ENCODE data around the gene MAP3K5. TPM values are rescaled to one million over a fixed set of nuclear protein-coding genes. Genes with fewer than 3 reads are reported as not detected.

Gene MAP3K5
- total RNA-seq, 1 donor from 2014 or later, result 24.4 TPM

DNA sequence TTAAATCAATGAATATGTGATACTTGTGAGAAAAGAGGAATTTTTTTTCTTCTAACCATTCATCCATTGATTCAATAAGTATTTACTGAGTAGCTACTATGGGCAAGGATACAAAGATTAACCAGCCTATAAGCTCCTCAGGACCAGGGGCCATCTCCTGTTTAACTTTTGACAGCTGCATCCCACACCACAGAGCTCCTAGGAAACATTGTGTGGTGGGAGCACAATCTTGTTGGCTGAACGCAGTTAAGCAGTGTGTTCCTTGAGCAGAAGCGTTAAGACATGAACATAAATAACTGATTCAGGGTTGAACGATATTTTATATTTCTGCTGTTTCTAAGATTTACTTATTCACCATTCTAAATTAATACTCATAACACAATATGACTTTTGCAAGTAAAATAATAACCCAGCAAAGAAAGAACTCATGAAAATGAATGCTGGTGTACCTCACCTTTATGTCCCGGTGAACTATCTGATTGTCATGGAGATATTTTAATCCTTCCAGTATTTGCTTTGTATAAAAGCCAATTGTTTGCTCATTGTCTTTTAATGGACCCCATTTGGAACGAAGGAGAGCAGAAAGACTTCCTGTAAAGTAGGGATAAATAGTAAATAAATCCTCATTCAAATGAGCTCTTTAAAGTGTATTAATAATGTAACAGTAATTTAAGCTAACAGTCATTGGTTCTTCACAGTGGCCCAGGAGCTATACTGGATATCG is 179.4 kb downstream of the MAP3K5 start:
- ChIA-PET CTCF (interaction anchor here (0.8 to 3.6 kb wide), 4 partner anchors 31 to 180 kb away, joined by 3 to 14 read pairs (median 3); partner anchors contain the start of gene MAP3K5), POLR2A (no interaction called here)
- H3K9me3 Mint-ChIP-seq, result no peaks in the 10 kb centered on the region

DNA sequence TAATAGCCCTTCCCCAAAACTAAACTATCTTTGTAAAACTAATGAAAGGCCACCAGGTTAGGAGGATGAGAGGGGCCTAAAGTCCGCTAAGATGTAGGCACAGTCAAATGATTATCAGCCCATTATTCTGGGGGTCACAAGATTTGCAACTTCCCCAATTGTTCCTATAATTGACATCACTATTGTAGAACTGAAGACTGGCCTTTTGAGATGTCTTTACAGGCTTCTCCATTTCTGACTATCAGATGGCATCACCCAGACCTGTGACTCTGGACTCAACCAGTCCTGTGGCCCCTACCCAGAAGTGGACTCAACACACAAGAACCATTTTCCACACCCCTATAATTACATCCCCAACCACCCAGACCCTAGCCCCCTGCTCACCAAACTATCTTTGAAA is 180.5 kb downstream of the MAP3K5 start:
- H3K27ac Mint-ChIP-seq, result no peak overlapping the region
- H3K4me3 Mint-ChIP-seq, result no peak overlapping the region
- POLR2A ChIA-PET, result no interaction called here
- CTCF ChIA-PET, result interaction anchor here (0.7 to 3.6 kb wide), 3 partner anchors 33 to 1190 kb away, joined by 3 to 14 read pairs (median 3); partner anchors contain the start of gene MAP3K5
- TF ChIP-seq, protein P1, sequence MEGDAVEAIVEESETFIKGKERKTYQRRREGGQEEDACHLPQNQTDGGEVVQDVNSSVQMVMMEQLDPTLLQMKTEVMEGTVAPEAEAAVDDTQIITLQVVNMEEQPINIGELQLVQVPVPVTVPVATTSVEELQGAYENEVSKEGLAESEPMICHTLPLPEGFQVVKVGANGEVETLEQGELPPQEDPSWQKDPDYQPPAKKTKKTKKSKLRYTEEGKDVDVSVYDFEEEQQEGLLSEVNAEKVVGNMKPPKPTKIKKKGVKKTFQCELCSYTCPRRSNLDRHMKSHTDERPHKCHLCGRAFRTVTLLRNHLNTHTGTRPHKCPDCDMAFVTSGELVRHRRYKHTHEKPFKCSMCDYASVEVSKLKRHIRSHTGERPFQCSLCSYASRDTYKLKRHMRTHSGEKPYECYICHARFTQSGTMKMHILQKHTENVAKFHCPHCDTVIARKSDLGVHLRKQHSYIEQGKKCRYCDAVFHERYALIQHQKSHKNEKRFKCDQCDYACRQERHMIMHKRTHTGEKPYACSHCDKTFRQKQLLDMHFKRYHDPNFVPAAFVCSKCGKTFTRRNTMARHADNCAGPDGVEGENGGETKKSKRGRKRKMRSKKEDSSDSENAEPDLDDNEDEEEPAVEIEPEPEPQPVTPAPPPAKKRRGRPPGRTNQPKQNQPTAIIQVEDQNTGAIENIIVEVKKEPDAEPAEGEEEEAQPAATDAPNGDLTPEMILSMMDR (IDR thresholded peaks at IDR 0.05), result no peak
- intact Hi-C loops (cut with micrococcal nuclease), result loop anchor here (2.0 kb wide), 1 partner anchor 15 kb away; no protein-coding TSS in a partner anchor
- peaks cover 71% of the 10 kb centered on the region for H3K36me3 Mint-ChIP-seq (ENCODE audit: low read depth)
- H3K4me1 Mint-ChIP-seq, result peaks cover 3% of the 10 kb centered on the region
- no peak for DNase-seq
- no peak for ATAC-seq (ENCODE audit: low read depth)
- H3K9me3 Mint-ChIP-seq, result no peaks in the 10 kb centered on the region
- H3K27me3 Mint-ChIP-seq, result no peaks in the 10 kb centered on the region

More for the DNA sequence above, 179.4 kb downstream of the MAP3K5 start:
- no peak for DNase-seq
- Mint-ChIP-seq H3K4me3 (no peak overlapping the region), H3K27me3 (no peaks in the 10 kb centered on the region), H3K4me1 (peaks cover 3% of the 10 kb centered on the region), H3K36me3 (ENCODE audit: low read depth) (peaks cover 68% of the 10 kb centered on the region), H3K27ac (no peak overlapping the region)
- ATAC-seq (ENCODE audit: low read depth), result no peak
- intact Hi-C loops (cut with micrococcal nuclease), result no loop called here
- TF ChIP-seq, protein P1 (IDR thresholded peaks at IDR 0.05), result no peak

DNA sequence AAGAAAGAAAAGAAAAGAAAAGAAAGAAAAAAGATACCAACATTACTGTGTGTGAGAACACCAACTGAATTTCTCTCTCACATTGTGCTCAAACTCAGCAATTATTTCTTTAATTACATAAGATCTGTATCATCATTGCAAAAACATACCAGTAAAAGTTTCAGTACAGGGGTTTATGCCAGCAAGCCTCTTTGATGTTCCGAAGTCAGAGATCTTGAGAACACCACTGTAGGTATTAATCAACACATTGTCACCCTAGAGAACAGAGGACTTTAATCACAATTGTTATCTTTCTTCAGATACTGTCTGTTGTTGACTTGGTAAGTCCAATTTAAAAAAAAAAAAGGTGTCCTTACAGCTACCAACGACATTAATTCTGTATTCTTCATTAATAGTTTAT is 181.1 kb downstream of the MAP3K5 start:
- POLR2A ChIA-PET, result no interaction called here
- DNase-seq (no peak), ATAC-seq (ENCODE audit: low read depth) (no peak)
- TF ChIP-seq, protein P1 (IDR thresholded peaks at IDR 0.05), result no peak
- Mint-ChIP-seq H3K9me3 (no peaks in the 10 kb centered on the region), H3K27me3 (no peaks in the 10 kb centered on the region), H3K27ac (no peak overlapping the region), H3K4me3 (no peak overlapping the region), H3K36me3 (ENCODE audit: low read depth) (peaks cover 72% of the 10 kb centered on the region), H3K4me1 (peaks cover 3% of the 10 kb centered on the region)
- CTCF ChIA-PET, result interaction anchor here (0.7 to 3.6 kb wide), 2 partner anchors 33 to 1190 kb away, joined by 3 to 14 read pairs; no protein-coding TSS in a partner anchor
- intact Hi-C loops (cut with micrococcal nuclease), result loop anchor here (2.0 kb wide), 1 partner anchor 14 kb away; no protein-coding TSS in a partner anchor

DNA sequence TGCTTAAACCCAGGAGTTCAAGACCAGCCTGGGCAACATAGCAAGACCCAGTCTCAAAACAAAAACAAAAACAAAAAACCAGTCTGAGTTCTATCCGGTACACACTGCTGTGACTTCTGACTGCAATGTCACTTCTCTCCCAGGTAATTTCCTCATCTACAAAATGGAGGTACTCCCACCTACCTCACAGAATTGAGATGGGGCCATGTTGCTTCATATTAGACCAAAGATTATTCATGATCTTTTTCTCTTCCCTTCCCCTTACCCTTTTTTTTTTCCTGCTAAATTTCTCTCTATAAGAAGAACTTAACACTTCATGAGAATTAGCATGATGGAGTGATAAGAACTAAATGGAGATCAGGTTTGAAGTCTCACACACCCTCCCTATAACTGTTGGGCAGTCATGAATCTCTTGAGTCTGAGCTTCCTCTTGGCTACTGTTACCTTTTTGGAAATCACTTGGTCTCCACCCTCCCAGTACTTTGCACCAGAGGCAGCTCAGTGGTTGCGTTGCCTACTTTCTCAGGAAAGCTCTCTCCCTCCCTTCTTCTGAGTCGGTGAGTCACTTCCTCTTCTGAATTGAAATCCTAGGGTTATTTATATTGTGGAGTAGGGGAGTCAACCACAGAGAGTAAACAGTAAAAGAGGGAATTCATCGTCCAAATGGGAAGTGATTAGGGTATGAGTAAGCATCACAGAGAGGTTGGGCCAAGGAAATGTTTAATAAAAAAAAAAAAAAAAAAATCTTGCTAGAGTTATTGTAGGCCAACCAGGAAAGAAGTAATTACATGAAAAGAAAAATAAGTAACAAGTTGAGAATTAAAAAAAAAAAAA is 182.2 kb downstream of the MAP3K5 start:
- POLR2A ChIA-PET, result no interaction called here
- TF ChIP-seq, protein P1 (IDR thresholded peaks at IDR 0.05), result no peak
- Mint-ChIP-seq H3K27ac (no peak overlapping the region), H3K4me3 (no peak overlapping the region), H3K27me3 (no peaks in the 10 kb centered on the region), H3K4me1 (peaks cover 3% of the 10 kb centered on the region), H3K9me3 (no peaks in the 10 kb centered on the region), H3K36me3 (ENCODE audit: low read depth) (peaks cover 78% of the 10 kb centered on the region)
- ATAC-seq (ENCODE audit: low read depth), result no peak
- CTCF ChIA-PET, result interaction anchor here (1.0 kb wide), 1 partner anchor 16 kb away, joined by 3 read pairs; no protein-coding TSS in a partner anchor
- intact Hi-C loops (cut with micrococcal nuclease), result loop anchor here (2.0 kb wide), 2 partner anchors 13 to 27 kb away; no protein-coding TSS in a partner anchor
- no peak for DNase-seq
